Endodermal cell (in vitro differentiated cells): Measurements from ENCODE around the gene NR6A1. TPM values are rescaled to one million over a fixed set of nuclear protein-coding genes. Genes with fewer than 3 reads are reported as not detected.

Experiments used
- DNase-seq: peaks from one replicate; pipeline ENCODE4 v3.0.0-alpha.2; 2017
- H3K27ac ChIP-seq: 2 replicates; pipeline ENCODE4 v1.5.1; 2013; ENCODE audit warnings: mild to moderate bottlenecking, low read depth, low read length, moderate library complexity
- H3K27me3 ChIP-seq: 2 replicates; pipeline ENCODE4 v1.6.1; 2013; ENCODE audit warnings: mild to moderate bottlenecking, low read length, moderate library complexity; ENCODE audit not compliant: insufficient read depth, control insufficient read depth, poor library complexity, severe bottlenecking
- H3K36me3 ChIP-seq: 2 replicates; pipeline ENCODE4 v1.7.0; 2013; ENCODE audit warnings: mild to moderate bottlenecking, low read length, moderate library complexity; ENCODE audit not compliant: control insufficient read depth, insufficient read depth
- H3K4me1 ChIP-seq: one replicate; pipeline ENCODE4 v1.7.0; 2013; ENCODE audit warnings: low read length; ENCODE audit not compliant: control insufficient read depth, insufficient read depth
- H3K4me3 ChIP-seq: 2 replicates; pipeline ENCODE4 v1.5.1; 2013; ENCODE audit warnings: mild to moderate bottlenecking, low read length, moderate library complexity
- H3K9ac ChIP-seq: 2 replicates; pipeline ENCODE4 v1.6.1; 2013; ENCODE audit warnings: mild to moderate bottlenecking, low read length, moderate library complexity; ENCODE audit not compliant: poor library complexity, severe bottlenecking; ENCODE audit errors: extremely low read depth
- H3K9me3 ChIP-seq: 2 replicates; pipeline ENCODE4 v1.6.1; 2013; ENCODE audit warnings: mild to moderate bottlenecking, low read length, moderate library complexity; ENCODE audit not compliant: control insufficient read depth
- H3K27ac Mint-ChIP-seq: 2 replicates; pipeline ENCODE4 v1.8.0; 2020; ENCODE audit warnings: mixed read lengths
- H3K27me3 Mint-ChIP-seq: 2 replicates; pipeline ENCODE4 v1.8.0; 2021; ENCODE audit warnings: mild to moderate bottlenecking, mixed read lengths; ENCODE audit not compliant: insufficient read depth
- H3K36me3 Mint-ChIP-seq: 2 replicates; pipeline ENCODE4 v1.8.0; 2020; ENCODE audit warnings: low read depth, mixed read lengths
- H3K4me1 Mint-ChIP-seq: 2 replicates; pipeline ENCODE4 v1.8.0; 2020; ENCODE audit warnings: mixed read lengths
- H3K4me3 Mint-ChIP-seq: 2 replicates; pipeline ENCODE4 v1.8.0; 2020; ENCODE audit warnings: mild to moderate bottlenecking, moderate library complexity, mixed read lengths
- H3K9me3 Mint-ChIP-seq: 2 replicates; pipeline ENCODE4 v1.8.0; 2020; ENCODE audit warnings: mild to moderate bottlenecking, mixed read lengths
- CTCF ChIP-seq: fragments of 200-600 bp; sonication (generic); conservative IDR thresholded peaks from 2 replicates; pipeline ENCODE4 v1.5.0; 2021; ENCODE audit warnings: antibody characterized with exemption, mild to moderate bottlenecking
- WGBS, 2 experiments: methylation state at CpG; one replicate each; pipeline versions ENCODE4 v1.1.5 to v1.1.7; 2013; ENCODE audit warnings: missing lambda C conversion rate in 2 of 2, mixed read lengths in 1 of 2; ENCODE audit not compliant: insufficient coverage in 1 of 2, insufficient read length in 1 of 2; 5-methylcytosine and 5-hydroxymethylcytosine counted together
- total RNA-seq, 2 donors: library from RNA; stranded (reverse); fragmentation: NEBNext Ultra II Directional in 1 of 2; extraction: Animal tissue kit (Norgen Biotek cat#: 25700) in 1 of 2; gene quantifications; 2 replicates in 1 of 2; 3 replicates in 1 of 2; pipeline ENCODE4 v1.2.1, GENCODE V29; 2021

Gene NR6A1
- total RNA-seq, 2 donors from 2014 or later = 168 to 206 TPM

- TF ChIP-seq CTCF = no peak
- Mint-ChIP-seq H3K36me3 (peaks cover 4% of the 10 kb centered on the region), H3K27ac (no peak overlapping the region), H3K9me3 (no peaks in the 10 kb centered on the region), H3K4me3 (no peak overlapping the region), H3K4me1 (peaks cover 12% of the 10 kb centered on the region), H3K27me3 (no peaks in the 10 kb centered on the region)
- no peak overlapping the region for H3K9ac ChIP-seq
- H3K4me3 ChIP-seq = no peak overlapping the region
- H3K9me3 ChIP-seq = no peaks in the 10 kb centered on the region
- peaks cover 4% of the 10 kb centered on the region for H3K4me1 ChIP-seq
- no peak for DNase-seq
- H3K27ac ChIP-seq = no peak overlapping the region
- no peaks in the 10 kb centered on the region for H3K36me3 ChIP-seq
- no peaks in the 10 kb centered on the region for H3K27me3 ChIP-seq
- 83% methylated on average over 2 of the region's 2 CpGs for WGBS, 2 experiments
Observed at GRCh38 chr9:124784509-124784908, 13.4 kb upstream of the NR6A1 start.

GRCh38 chr9:124783830-124784229 lies 12.7 kb upstream of the NR6A1 start:
- Mint-ChIP-seq H3K27me3 (peaks cover 2% of the 10 kb centered on the region), H3K4me3 (no peak overlapping the region), H3K36me3 (peaks cover 4% of the 10 kb centered on the region), H3K4me1 (peaks cover 18% of the 10 kb centered on the region), H3K27ac (no peak overlapping the region), H3K9me3 (no peaks in the 10 kb centered on the region)
- no peak overlapping the region for H3K4me3 ChIP-seq
- WGBS, 2 experiments = 80% methylated on average over 1 of the region's 2 CpGs; no CpG with 5 or more reads in 1 of the 2 experiments
- H3K27me3 ChIP-seq = no peaks in the 10 kb centered on the region
- no peak for TF ChIP-seq CTCF
- H3K4me1 ChIP-seq = peaks cover 4% of the 10 kb centered on the region
- DNase-seq = peak; percentile 15
- no peak overlapping the region for H3K27ac ChIP-seq
- H3K36me3 ChIP-seq = no peaks in the 10 kb centered on the region
- H3K9ac ChIP-seq = no peak overlapping the region
- no peaks in the 10 kb centered on the region for H3K9me3 ChIP-seq

- no peak overlapping the region for H3K9ac ChIP-seq
- H3K27ac ChIP-seq = no peak overlapping the region
- Mint-ChIP-seq H3K27me3 (peaks cover 2% of the 10 kb centered on the region), H3K4me1 (peaks cover 21% of the 10 kb centered on the region), H3K4me3 (no peak overlapping the region), H3K36me3 (peaks cover 4% of the 10 kb centered on the region), H3K27ac (peak overlapping the region; percentile 35), H3K9me3 (no peaks in the 10 kb centered on the region)
- no peaks in the 10 kb centered on the region for H3K9me3 ChIP-seq
- 87 to 100% methylated on average over 1 to 13 of the region's 13 CpGs for WGBS, 2 experiments
- H3K27me3 ChIP-seq = no peaks in the 10 kb centered on the region
- no peak for TF ChIP-seq CTCF
- no peak overlapping the region for H3K4me3 ChIP-seq
- DNase-seq = peak; percentile 73
- H3K36me3 ChIP-seq = no peaks in the 10 kb centered on the region
- peaks cover 4% of the 10 kb centered on the region for H3K4me1 ChIP-seq
Observed at GRCh38 chr9:124782661-124783574, 11.8 kb upstream of the NR6A1 start.
